ENCODE results near the gene COBL.

GRCh38 chr7:51035716-51036115, 280.9 kb downstream of the COBL start:
- TF ChIP-seq, protein P1, sequence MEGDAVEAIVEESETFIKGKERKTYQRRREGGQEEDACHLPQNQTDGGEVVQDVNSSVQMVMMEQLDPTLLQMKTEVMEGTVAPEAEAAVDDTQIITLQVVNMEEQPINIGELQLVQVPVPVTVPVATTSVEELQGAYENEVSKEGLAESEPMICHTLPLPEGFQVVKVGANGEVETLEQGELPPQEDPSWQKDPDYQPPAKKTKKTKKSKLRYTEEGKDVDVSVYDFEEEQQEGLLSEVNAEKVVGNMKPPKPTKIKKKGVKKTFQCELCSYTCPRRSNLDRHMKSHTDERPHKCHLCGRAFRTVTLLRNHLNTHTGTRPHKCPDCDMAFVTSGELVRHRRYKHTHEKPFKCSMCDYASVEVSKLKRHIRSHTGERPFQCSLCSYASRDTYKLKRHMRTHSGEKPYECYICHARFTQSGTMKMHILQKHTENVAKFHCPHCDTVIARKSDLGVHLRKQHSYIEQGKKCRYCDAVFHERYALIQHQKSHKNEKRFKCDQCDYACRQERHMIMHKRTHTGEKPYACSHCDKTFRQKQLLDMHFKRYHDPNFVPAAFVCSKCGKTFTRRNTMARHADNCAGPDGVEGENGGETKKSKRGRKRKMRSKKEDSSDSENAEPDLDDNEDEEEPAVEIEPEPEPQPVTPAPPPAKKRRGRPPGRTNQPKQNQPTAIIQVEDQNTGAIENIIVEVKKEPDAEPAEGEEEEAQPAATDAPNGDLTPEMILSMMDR (IDR thresholded peaks at IDR 0.05), result no peak
- TF ChIP-seq POLR2A (IDR thresholded peaks at IDR 0.05), result no peak
